Fibroblast of skin of scalp (primary cell): Measurements from ENCODE around the gene TJP3.
A peak's percentile ranks its signal among the peaks of the same experiment; 100 is the strongest.

ENCODE experiments used
- DNase-seq: peaks from one replicate; pipeline ENCODE4 v3.0.0-alpha.2; 2013

TJP3 gene

GRCh38 chr19:3670796-3671679 is 37.1 kb upstream of the TJP3 start:
- peak; percentile 19 for DNase-seq

DNA sequence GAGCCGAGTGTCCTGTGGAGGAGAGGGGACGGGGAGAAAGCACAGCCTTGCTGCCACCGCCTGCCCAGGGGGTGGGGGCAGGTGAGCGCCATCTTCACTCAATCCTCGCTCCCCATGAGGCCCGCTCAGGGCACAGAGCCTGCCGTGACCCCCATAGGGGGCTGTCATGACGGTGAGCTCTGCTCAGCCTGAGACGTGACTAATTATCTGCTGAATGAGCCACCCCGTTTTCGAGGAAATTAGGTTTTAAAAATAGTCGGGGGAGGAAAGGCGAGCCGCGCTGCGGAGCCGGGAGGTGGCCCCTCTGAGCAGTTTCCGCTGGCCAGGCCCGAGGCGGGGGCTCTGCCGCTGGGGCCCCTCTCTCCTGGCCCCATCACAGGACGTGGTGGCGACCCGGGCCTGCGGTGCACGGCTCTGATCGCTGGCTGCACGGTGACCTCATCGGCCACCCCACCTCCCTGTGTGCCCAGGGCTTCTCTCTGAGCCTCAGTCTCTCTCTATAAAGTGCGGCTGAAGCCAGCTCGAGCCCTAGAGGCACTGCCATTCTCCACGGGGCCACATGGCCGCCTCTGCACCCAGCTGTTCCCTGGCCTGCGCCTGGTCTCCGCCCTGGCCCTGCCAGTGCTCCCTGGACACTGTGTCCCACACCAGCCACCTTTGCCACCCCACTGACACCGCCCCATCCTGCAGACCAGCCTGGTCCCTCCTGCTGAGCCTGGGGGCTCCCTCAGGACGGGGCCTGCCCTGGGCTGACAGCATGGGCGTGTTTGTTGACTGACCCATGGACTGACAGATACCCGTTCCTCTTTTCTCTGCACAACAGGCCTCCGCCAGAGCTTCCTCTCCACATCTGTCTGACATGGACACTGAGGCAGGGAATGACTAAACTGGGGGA is 36.3 kb upstream of the TJP3 start:
- no peak for DNase-seq

GRCh38 chr19:3672575-3672948 is 35.6 kb upstream of the TJP3 start:
- no peak for DNase-seq

GRCh38 chr19:3672993-3673392 is 35.2 kb upstream of the TJP3 start:
- no peak for DNase-seq

DNA sequence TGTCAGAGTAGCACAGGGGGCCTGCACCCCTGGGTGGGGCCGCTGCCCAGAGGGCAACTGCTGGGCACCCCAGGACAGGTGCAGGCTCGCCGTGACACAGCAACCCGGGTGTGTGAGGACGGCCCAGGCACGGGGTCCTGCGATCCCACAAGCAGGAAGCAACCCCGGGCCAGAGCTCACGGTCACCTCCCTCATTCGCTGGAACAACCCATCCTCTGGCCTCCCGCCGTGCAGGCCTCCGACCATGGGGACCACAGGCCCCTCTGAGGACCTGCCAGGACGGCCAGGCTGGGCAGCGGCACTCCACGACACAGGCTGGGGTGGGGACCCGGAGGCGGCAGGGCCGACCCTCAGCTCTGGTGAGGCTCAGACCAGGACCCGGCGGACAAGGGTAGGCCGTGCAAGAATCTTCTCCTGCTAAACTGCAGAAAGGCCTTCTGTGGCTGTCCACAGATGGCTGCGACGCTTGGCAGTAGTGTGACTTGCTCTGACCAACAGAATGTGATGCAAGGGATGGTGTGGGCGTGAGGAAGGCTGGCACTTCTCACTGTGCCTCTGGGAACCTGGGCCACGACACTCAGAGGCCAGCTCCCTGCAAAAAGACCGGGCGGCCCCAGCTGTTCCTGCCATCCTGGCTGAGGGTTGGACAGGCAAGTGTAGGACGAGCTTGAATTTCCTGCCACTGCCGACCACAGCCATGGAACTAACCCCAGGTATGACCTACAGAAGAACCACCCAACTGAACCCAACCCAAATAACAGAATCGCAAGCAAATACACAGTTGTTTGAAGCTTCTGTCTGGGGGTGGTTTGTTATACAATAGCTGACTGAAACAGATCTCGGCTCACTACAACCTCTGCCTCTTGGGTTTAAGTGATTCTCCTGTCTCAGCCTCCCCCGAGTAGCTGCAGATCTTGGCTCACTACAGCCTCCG is 34.4 kb upstream of the TJP3 start:
- no peak for DNase-seq

DNA sequence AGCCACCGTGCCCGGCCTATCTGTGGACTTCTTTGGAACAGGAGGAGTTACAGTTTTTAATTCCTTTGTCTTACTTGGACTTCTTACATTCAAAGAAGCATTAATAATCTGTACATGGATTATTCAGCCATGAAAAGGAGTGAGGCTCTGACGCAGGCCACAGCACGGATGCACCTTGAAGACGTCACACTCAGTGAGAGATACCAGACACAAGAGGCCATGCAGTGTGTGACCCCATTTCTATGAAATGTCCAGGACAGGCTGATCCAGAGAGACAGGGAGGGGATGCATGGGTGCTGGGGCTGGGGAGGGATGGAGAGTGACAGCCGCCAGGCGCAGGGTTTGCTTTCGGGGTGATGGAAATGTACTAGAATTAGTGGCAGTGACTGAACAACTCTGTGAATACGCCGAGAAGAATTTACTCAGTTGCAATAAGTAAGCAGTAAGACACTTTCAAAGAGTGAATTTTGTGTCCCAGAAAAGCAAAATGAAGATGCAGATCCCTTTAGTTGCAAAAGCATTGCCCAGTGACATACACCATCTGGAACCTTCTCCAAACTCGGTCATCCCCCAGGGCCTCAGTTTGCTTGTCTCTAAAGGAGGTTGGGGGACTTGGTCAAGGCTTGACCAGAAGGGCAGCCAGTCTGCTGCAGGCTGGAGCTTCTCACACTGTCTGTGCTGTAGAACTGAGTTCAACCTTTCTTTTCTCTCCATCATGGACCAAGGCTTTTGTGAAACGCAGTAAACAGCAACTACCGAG is 33.2 kb upstream of the TJP3 start:
- DNase-seq = no peak

DNA sequence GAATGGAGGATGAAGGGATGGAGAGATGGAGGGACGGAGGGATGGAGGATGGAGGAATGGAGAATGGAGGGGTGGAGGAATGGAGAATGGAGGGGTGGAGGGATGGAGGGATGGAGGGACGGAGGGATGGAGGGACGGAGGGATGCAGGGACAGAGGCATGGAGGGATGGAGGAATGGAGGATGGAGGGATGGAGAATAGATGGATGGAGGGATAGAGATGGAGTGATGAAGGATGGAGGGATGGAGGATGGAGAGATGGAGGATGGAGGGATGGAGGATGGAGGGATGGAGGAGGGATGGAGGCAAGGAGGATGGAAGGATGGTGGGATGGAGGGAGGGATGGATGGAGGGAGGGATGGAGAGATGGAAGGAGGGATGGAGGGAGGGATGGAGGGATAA is 30.0 kb upstream of the TJP3 start:
- no peak for DNase-seq

DNA sequence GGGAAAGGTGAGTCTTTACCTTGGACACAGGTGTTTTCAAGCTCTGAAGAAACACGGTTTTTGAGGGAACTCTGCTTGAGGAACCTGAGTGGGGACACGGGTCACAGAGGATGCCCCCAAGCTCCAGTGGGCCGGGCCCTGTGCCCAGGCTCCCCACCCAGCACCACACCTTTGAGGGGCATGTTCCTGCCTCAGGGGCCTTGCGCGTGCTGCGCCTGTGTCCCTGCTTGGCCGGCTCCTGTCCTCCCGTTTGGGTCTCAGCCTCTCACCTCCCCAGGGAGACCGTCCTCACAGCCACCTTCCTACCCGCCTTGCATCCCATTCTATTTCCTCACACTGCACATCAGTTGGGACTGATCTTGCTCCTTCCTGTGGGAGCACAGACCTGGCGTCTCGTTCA is 29.0 kb upstream of the TJP3 start:
- no peak for DNase-seq

DNA sequence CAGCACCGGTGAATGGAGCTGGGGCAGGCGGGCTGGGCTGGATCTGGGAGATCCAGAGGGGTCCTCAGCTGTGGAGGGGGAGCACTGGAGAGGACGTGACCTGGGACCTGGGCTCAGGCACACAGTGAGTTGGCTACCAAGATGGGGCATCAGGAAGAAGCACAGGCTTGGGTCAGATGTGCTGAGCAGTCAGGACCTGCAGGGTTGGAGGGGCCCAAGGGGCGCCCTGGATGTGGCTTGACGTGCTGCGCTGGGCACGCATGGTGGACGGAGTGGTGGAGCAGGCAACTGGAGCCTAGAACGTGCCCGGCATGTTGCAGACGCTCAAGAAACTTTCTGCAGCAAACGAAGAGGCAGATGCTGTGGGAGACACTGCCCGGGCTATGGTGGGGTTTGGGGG is 28.6 kb upstream of the TJP3 start:
- DNase-seq = no peak

GRCh38 chr19:3680939-3681338 is 27.2 kb upstream of the TJP3 start:
- no peak for DNase-seq

DNA sequence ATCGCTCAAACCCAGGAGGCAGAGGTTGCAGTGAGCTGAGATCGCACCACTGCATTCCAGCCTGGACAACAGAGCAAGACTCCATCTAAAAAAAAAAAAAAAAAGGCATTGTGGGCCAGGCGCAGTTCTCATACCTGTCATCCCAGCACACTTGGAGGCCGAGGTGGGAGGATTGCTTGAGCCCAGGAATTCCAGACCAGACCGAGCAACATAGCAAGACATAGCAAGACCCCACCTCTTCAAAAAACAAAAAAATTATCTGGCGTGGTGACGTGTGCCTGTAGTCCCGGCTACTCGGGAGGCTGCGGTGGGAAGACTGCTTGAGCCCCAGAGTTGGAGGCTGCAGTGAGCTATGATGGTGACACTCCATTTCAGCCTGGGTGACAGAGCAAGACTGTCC is 25.9 kb upstream of the TJP3 start:
- DNase-seq = no peak

DNA sequence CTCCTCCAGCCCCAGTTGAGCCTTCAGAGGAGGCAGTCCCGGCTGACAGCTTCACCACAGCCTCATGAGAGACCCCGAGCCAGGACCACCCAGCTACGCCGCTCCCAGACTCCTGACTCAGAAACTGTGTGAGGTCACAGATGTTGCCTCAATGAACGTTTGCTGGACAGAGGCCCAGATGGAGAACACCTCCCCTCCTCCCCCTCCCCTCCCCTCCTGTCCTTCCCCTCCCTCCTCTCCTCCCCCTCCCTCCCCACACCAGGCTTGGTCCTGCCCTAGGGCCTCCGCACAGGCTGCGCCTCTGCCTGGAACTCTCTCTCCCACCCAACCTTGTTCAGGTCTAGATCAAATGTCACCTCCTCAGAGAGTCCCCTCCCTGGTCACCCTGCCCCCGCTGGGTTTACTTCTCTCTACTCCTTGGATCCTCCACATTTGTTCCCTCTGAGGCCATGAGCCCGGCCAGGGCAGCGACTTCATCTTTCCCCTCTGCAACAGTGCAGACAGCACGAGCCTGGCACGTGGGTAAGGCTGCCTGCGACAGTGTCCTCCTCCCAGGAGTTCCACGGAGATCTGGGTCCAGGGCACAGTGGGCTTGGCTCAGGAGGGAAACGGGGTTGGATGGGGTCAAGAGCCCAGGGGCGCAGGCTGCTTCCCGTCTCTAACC is 25.3 kb upstream of the TJP3 start:
- DNase-seq = peak; percentile 56

DNA sequence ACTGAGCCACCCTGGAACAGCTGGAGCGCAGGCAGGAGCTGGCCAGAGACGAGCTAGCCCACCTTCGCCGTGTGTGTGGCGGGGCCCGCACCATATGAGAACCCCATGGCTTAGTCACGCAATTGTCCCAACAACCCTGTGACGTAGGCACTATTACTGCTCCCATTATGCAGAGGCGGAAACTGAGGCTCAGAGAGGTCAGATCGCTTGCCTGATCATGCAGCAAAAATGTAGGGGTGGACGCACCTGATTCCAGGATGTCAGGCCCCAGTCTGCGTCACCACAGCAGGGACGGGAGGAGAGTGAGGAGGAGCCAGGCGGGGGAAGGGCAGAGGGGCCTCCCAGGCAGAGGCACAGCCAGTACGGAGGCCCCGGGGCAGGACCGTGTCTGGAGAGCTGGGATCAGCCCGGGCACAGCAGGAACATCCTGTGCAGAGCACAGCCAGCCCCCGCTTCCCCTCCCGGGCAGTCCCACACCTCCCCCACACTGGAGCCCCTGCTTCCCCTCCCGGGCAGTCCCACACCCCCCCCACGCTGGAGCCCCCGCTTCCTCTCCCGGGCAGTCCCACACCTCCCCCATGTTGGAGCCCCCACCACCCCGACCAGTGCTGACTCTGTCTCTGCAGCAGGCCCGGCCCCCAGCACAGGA is 24.7 kb upstream of the TJP3 start:
- peak; percentile 57 for DNase-seq

DNA sequence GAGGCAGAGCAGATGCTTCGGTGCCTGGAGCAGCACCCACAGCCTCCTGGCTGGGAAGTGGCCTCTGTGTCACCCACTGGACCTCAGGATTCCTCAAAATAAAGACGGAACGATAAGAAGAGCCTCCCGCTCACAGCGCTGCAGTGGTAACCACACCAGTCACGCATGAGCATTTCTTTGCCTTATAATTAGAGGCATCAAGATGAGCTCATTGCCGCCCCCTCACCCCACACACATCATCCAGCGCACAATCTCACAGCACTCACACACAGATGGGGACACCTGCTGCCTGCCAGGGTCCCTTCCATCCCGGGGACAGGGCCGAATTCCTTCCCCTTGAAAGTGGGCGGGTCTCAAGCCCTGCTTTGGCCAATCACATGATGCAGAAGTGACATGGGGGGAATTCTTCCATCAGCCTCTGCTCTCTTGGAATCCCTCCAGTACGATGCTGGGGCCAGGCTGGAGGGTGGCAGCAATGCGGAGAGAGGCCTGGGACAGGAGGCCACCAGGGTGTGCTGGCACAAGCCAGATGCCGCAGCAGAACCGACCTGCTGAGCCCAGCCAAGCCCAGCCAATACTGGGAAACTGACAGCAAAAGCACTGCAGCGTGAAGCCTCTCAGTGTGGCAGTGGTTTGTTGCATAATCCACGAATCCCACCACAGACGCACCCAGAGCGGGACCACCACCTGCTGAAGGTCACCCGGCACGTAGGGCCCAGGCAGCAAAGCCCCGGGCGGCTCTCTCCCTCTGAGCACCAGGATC is 23.9 kb upstream of the TJP3 start:
- peak; percentile 52 for DNase-seq

- no peak for DNase-seq
These were observed 23.3 kb upstream of the TJP3 start for GRCh38 chr19:3684817-3685410.

DNA sequence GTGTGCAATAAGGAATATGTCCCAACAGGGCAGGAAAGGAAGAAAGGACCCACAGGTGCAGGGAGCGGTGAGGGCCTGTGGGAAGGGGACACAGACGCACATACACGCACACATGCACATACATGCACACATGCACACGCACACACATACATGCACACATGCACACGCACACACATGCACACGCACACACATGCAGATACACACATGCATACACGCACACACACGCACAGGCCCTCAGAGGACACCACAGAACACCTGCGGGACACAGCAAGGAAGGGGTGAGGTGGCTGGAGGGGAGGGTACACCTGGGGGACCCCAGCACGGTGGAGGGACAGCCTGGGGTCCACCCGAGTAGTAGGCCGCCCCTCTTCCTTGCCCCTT is 20.8 kb upstream of the TJP3 start:
- DNase-seq = no peak

DNA sequence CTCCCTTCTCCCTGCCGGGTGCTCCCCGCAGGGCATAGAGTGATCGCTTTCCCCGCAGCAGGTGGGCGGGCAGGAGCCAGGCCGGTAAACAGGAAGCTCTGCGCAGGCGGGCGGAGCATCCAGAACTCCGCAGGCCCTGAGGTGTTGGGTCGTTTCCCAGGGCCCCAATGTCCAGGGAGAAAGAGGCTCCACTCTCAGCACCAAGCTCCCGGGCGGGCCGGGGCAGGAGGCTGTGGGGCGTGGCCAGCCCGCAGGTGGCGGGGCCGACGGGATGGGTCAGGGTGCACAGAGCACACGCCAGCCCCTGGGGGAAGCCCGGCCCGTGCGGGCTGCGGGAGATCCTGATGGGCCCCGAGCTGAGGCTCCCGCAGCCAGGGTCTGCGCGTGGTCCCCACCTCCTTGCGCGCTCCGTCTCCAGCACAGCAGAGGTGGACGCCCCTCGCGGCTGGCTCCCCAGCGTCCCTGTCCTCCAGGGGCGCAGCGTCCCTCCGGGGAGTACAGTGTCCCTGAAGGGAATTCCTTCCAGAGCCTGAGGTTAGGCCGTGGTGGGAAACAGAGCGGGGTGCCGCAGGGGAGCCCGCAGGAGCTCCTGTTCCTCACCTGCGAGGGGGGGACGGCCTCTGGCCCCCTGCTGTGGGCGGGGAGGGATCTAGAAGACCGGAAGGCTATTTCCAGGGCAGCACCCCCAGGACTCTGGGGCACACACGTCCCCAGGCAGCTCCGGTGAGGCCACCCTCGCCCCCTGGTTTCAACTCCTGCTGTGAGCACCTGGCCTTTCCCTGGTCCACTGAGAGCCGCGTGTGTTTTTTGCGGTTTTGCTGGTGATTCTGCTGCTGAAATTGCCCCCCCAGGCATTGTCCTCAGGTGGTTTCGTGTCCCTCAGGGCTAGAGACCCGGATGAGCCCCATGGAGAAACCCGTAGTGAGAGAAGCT is 20.1 kb upstream of the TJP3 start:
- DNase-seq = no peak
